OCI-LY1 (cell line): Measurements from ENCODE around the gene NUTM1.

Experiments used
- H2AFZ ChIP-seq: fragments of 200-600 bp; sonication (generic), shearing (Covaris generic); 2 replicates; pipeline ENCODE4 v1.6.0; 2014; ENCODE audit warnings: antibody characterized with exemption, mild to moderate bottlenecking, low read length
- H3F3A ChIP-seq: fragments of 200-600 bp; sonication (generic), shearing (Covaris generic); 2 replicates; pipeline ENCODE4 v1.6.0; 2014; ENCODE audit warnings: mild to moderate bottlenecking, antibody characterized with exemption, low read length, moderate library complexity; ENCODE audit not compliant: insufficient read depth
- H3K27ac ChIP-seq: fragments of 200-600 bp; sonication (generic); 2 replicates; pipeline ENCODE4 v1.5.1; 2014; ENCODE audit warnings: low read length, mixed run types, mild to moderate bottlenecking, low read depth; ENCODE audit not compliant: poor library complexity, severe bottlenecking
- H3K27me3 ChIP-seq: fragments of 200-600 bp; sonication (generic); 2 replicates; pipeline ENCODE4 v1.6.0; 2014; ENCODE audit warnings: antibody characterized with exemption, mild to moderate bottlenecking, low read length, moderate library complexity; ENCODE audit not compliant: insufficient read depth
- H3K36me3 ChIP-seq: fragments of 200-600 bp; sonication (generic); 2 replicates; pipeline ENCODE4 v1.6.1; 2014; ENCODE audit warnings: mild to moderate bottlenecking, antibody characterized with exemption, low read length, moderate library complexity, mixed read lengths; ENCODE audit not compliant: insufficient read depth
- H3K4me1 ChIP-seq: fragments of 200-600 bp; sonication (generic); 2 replicates; pipeline ENCODE4 v1.5.1; 2014; ENCODE audit warnings: mild to moderate bottlenecking, low read length, moderate library complexity; ENCODE audit not compliant: insufficient read depth, severe bottlenecking
- H3K4me2 ChIP-seq: fragments of 200-600 bp; sonication (generic), shearing (Covaris generic); 2 replicates; pipeline ENCODE4 v1.6.1; 2014; ENCODE audit warnings: low read length
- H3K4me3 ChIP-seq: fragments of 200-600 bp; sonication (generic); 2 replicates; pipeline ENCODE4 v1.5.1; 2014; ENCODE audit warnings: low read length, low read depth, mild to moderate bottlenecking, mixed read lengths; ENCODE audit not compliant: poor library complexity, severe bottlenecking
- H3K79me2 ChIP-seq: fragments of 200-600 bp; shearing (Covaris generic); 2 replicates; pipeline ENCODE4 v1.6.1; 2016; ENCODE audit warnings: mixed run types, low read length, mixed read lengths; ENCODE audit not compliant: insufficient read depth
- H3K9ac ChIP-seq: fragments of 200-600 bp; sonication (generic), shearing (Covaris generic); 2 replicates; pipeline ENCODE4 v1.6.1; 2014; ENCODE audit warnings: mild to moderate bottlenecking, low read length, mixed read lengths
- H3K9me2 ChIP-seq: fragments of 200-600 bp; sonication (generic), shearing (Covaris generic); 2 replicates; pipeline ENCODE4 v1.6.1; 2014; ENCODE audit warnings: low read depth, mild to moderate bottlenecking, low read length, mixed read lengths
- H3K9me3 ChIP-seq: fragments of 200-600 bp; shearing (Covaris generic); 2 replicates; pipeline ENCODE4 v1.6.1; 2014; ENCODE audit warnings: low read length, mixed read lengths
- H4K20me1 ChIP-seq: fragments of 200-600 bp; sonication (generic), shearing (Covaris generic); 2 replicates; pipeline ENCODE4 v1.6.0; 2016; ENCODE audit warnings: mild to moderate bottlenecking, low read length; ENCODE audit not compliant: insufficient read depth
- EZH2 ChIP-seq: fragments of 200-600 bp; sonication (generic), shearing (Covaris generic); IDR thresholded peaks from 2 replicates; pipeline ENCODE4 v1.8.0; 2017; ENCODE audit warnings: borderline replicate concordance, mixed run types, mild to moderate bottlenecking, antibody characterized with exemption, low read length, moderate library complexity, mixed read lengths
- TF ChIP-seq, protein P1 (sequence below): fragments of 200-600 bp; sonication (generic), shearing (Covaris generic); IDR thresholded peaks from 2 replicates; pipeline ENCODE4 v1.5.1; 2017; ENCODE audit warnings: mild to moderate bottlenecking, antibody characterized with exemption, low read length, moderate library complexity, mixed read lengths

NUTM1 gene

DNA sequence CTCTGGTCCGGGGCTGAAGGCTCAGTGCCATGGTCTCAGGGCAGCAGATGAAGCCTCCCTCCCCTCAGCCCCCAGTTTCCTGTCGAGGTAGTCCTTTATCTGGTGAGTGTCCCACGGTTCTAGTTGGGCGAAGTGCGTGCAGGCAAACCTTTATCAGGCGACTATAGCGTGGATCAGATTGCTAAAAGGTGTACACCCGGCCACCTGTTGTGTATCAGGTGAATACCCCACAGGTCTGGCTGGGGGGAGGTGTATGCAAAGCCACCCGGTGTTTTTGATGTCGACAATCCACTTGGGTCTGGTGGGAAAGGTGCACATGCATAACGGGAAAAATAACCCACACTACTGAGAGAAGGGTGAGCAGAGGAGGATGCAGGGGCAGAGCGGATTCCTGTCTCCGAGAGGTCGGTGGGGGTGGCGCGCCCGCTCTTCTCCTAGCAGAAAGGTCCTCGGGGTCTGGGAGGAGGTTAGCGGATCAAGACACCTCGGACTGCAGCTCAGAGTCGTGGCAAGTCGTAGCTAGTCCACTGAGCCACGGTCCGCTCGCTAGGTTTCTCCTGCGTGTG is 6.0 kb upstream of the NUTM1 start:
- TF ChIP-seq EZH2: no peak
- TF ChIP-seq, protein P1, sequence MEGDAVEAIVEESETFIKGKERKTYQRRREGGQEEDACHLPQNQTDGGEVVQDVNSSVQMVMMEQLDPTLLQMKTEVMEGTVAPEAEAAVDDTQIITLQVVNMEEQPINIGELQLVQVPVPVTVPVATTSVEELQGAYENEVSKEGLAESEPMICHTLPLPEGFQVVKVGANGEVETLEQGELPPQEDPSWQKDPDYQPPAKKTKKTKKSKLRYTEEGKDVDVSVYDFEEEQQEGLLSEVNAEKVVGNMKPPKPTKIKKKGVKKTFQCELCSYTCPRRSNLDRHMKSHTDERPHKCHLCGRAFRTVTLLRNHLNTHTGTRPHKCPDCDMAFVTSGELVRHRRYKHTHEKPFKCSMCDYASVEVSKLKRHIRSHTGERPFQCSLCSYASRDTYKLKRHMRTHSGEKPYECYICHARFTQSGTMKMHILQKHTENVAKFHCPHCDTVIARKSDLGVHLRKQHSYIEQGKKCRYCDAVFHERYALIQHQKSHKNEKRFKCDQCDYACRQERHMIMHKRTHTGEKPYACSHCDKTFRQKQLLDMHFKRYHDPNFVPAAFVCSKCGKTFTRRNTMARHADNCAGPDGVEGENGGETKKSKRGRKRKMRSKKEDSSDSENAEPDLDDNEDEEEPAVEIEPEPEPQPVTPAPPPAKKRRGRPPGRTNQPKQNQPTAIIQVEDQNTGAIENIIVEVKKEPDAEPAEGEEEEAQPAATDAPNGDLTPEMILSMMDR: no peak
- Histone ChIP-seq H3K9me3 (no peaks in the 10 kb centered on the region), H3K9me2 (no peaks in the 10 kb centered on the region), H3K4me2 (peak overlapping the region; percentile 94), H3K4me1 (peaks cover 38% of the 10 kb centered on the region), H3K79me2 (peaks cover 5% of the 10 kb centered on the region), H3K27me3 (no peaks in the 10 kb centered on the region), H4K20me1 (no peaks in the 10 kb centered on the region), H2AFZ (0 out of 2 replicates have a peak overlapping the region, but pooled peaks have one; percentile 25), H3K4me3 (peak overlapping the region; percentile 83), H3K27ac (peak overlapping the region; percentile 4), H3F3A (0 out of 2 replicates have a peak, but pooled peaks cover 3% of the 10 kb centered on the region), H3K36me3 (peaks cover 21% of the 10 kb centered on the region), H3K9ac (peak overlapping the region; percentile 61)

DNA sequence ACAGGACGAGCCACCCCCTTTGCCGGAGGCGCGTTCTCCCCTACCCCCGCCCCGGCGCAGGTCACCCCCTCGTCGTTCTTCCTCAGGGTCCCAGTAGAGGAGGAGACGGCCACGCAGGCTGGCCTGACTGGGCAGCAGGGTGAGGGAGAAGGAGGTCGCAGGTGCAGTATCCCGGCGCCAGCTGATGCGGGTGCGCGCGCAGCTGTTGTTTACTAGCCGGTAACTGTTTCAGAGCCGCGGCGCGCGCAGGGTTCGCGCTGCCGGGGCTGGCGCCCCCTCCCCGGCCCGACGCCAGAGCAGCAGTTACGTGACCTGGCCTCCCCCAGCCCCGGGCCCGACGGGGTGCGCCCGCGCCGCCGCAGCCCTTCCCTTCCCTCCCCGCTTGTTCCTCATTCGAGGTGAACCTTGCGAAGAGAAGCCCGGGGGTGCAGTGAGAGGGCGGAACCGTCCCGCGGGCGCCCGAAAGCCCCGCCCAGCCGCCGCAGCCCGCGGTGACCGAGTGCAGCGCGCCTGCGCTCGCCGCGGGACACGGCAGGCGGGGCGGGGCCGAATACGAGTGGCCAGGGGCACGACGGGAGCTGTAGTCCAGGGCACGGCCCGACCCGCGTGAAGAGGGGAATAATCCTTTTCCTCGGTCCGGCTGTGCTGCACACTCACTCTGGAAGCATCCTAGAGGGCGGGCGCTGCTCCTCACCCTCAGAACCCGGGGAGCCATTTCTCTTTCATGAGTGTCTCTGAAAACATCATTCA is 5.4 kb upstream of the NUTM1 start, which contains the start of gene SLC12A6:
Gene SLC12A6, minus strand, starts transcription at position 225 of the 750 bp plus-strand sequence. CDS start 1,101 bp downstream, outside the sequence.
- Histone ChIP-seq H3K4me3 (peak within 1 kb of the TSS; percentile 83), H3K9ac (peak within 1 kb of the TSS; percentile 61), H3F3A (0 out of 2 replicates have a peak, but pooled peaks cover 3% of the 10 kb centered on the region), H3K9me3 (no peaks in the 10 kb centered on the region), H3K4me2 (peak within 1 kb of the TSS; percentile 94), H3K27ac (peak within 1 kb of the TSS; percentile 4), H2AFZ (0 out of 2 replicates have a peak within 1 kb of the TSS, but pooled peaks have one; percentile 25), H3K27me3 (no peaks in the 10 kb centered on the region), H3K79me2 (peaks cover 7% of the 10 kb centered on the region), H3K36me3 (peaks cover 21% of the 10 kb centered on the region), H3K9me2 (no peaks in the 10 kb centered on the region), H3K4me1 (peaks cover 40% of the 10 kb centered on the region), H4K20me1 (no peaks in the 10 kb centered on the region)
- no peak for TF ChIP-seq EZH2
- TF ChIP-seq, protein P1: no peak

- H3F3A ChIP-seq: 0 out of 2 replicates have a peak, but pooled peaks cover 3% of the 10 kb centered on the region
Observed at GRCh38 chr15:34338347-34338746, 4.8 kb upstream of the NUTM1 start.

More at GRCh38 chr15:34338347-34338746, 4.8 kb upstream of the NUTM1 start:
- TF ChIP-seq, protein P1: no peak
- no peak for TF ChIP-seq EZH2
- no peaks in the 10 kb centered on the region for H3K9me3 ChIP-seq
- peaks cover 21% of the 10 kb centered on the region for H3K36me3 ChIP-seq
- peak overlapping the region; percentile 61; the same call in 1 of the 2 replicates for H3K9ac ChIP-seq
- H3K9me2 ChIP-seq: no peaks in the 10 kb centered on the region
- H3K4me2 ChIP-seq: peak overlapping the region; percentile 94
- no peaks in the 10 kb centered on the region for H3K27me3 ChIP-seq
- peaks cover 40% of the 10 kb centered on the region for H3K4me1 ChIP-seq
- H3K4me3 ChIP-seq: peak overlapping the region; percentile 83
- H3K79me2 ChIP-seq: peaks cover 7% of the 10 kb centered on the region
- no peak overlapping the region for H2AFZ ChIP-seq
- H4K20me1 ChIP-seq: no peaks in the 10 kb centered on the region
- H3K27ac ChIP-seq: no peak overlapping the region
